ENCODE data around the gene PIGH.
"Not testable (repeated sequence)": the region's sequence is repeated elsewhere in the genome, so short reads cannot be mapped to it uniquely, and the experiment has no call there.

Gene PIGH

GRCh38 chr14:67547224-67547780 is 52.8 kb downstream of the PIGH start:
- DNase-seq = peak; percentile 38

DNA sequence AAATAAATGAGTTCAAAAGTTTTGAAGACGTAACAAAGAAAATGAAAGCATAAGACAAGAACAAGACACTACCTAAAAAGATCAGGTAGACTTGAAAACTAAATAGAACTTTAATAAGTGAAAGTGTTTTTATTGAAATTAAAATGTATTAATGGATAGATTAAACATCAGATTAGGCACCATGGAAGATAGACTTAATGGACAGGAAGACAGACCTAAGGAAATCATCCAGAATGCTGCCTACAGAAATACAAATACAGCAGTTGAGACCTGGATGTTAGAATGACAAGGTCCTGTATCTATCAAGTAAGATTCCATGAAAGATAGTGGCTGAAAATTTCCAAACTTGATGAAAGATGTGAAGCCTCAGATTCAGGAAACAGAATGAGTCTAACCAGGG is 55.5 kb downstream of the PIGH start:
- no peak for DNase-seq

GRCh38 chr14:67542620-67543019 is 57.4 kb downstream of the PIGH start:
- DNase-seq = not testable (repeated sequence)

DNA sequence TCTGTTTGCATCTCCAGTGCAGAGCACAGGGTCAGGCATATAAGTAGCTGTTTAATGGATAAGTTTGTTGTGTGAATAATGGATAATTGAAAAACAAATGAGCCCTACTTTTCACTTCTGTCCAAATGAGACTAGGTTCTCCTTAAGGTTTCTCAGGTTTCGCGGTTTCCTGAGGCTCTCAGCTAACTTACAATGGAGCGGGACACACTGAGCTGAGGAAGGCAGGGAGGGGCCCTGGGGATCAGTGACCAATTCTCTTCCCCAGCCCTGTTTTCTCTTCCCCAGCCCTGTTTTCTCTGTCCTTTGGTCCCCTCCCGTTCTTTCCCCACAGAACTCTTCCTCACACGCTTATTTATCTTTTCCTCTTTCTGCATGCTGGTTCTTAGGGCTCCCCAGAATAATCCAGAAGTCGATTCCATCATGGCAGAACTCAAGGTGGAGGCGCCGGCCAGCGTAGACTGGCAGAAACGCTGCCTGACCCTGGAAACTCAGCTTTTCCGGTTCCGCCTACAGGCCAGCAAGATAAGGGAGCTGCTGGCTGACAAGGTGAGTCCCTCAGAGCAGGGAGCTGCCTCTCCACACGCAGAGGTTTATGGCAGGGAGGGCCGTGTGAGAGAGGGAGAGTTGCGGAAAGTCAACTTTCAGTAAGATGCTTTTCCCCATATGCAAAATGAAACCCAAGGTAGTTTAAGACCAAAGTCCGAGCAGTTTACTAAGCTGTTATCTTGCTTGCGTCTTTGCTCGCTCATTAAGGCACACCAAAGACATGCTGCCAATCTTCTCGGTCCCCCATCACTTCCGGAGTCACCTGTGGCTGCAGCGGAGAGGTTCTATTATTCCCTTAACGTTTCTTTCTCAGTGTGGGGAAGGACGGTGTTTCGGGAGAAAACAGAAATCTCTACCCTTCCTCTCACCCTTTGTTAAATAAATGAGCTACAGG is 58.4 kb downstream of the PIGH start:
- DNase-seq = no peak

Measured in NCI-H1694 treated with DMSO at 0.1 percent for 48 hours (cell line).